ENCODE data around the gene PAK1IP1. TPM values are rescaled to one million over a fixed set of nuclear protein-coding genes. Genes with fewer than 3 reads are reported as not detected.
A peak's percentile ranks its signal among the peaks of the same experiment; 100 is the strongest.
"Not testable (repeated sequence)": the region's sequence is repeated elsewhere in the genome, so short reads cannot be mapped to it uniquely, and the experiment has no call there.

The PAK1IP1 gene
- 10 to 100 TPM in 2 of 4 donors, 1 to 10 TPM in 2; 5.1 to 17.5 (median 10.3) TPM for polyA plus RNA-seq
- long read RNA-seq, donor 1, transcript PAK1IP1-201 (10 exons, 1,800 nt) = major isoform, 9 of 22 reads
- long read RNA-seq, donor 1, partial matches to known transcripts = 6 of 22 reads
- long read RNA-seq, donor 1, other reads (novel, unspliced or antisense) = 7 of 22 reads
- long read RNA-seq, donor 2, transcript PAK1IP1-201 (10 exons, 1,800 nt) = major isoform, 5 of 5 reads
- long read RNA-seq, donor 2, partial matches to known transcripts = 0 of 5 reads
- long read RNA-seq, donor 2, other reads (novel, unspliced or antisense) = 0 of 5 reads
- long read RNA-seq, donor 3, transcript PAK1IP1-201 (10 exons, 1,800 nt) = major isoform, 5 of 5 reads
- long read RNA-seq, donor 3, partial matches to known transcripts = 0 of 5 reads
- long read RNA-seq, donor 3, other reads (novel, unspliced or antisense) = 0 of 5 reads
- long read RNA-seq, donor 4 = 0 reads
- long read RNA-seq, donor 5 = 0 reads
- long read RNA-seq, donor 6, partial matches to known transcripts = 0 of 4 reads
- long read RNA-seq, donor 6, other reads (novel, unspliced or antisense) = 0 of 4 reads
- long read RNA-seq, donor 7, transcript PAK1IP1-201 (10 exons, 1,800 nt) = major isoform, 11 of 11 reads
- long read RNA-seq, donor 7, partial matches to known transcripts = 0 of 11 reads
- long read RNA-seq, donor 7, other reads (novel, unspliced or antisense) = 0 of 11 reads
- long read RNA-seq, donor 8, partial matches to known transcripts = 0 of 1 reads
- long read RNA-seq, donor 8, other reads (novel, unspliced or antisense) = 0 of 1 reads
- long read RNA-seq, donor 9 = 0 reads
- long read RNA-seq, donor 10, transcript PAK1IP1-201 (10 exons, 1,800 nt) = major isoform, 7 of 7 reads
- long read RNA-seq, donor 10, partial matches to known transcripts = 0 of 7 reads
- long read RNA-seq, donor 10, other reads (novel, unspliced or antisense) = 0 of 7 reads

- WGBS, 3 donors = 0% methylated on average over 52 to 53 of the region's 53 CpGs
- H3K27ac ChIP-seq (ENCODE audit: low read depth in 1 of 3, low read length in 2 of 3) = peak within 1 kb of the TSS; percentile 84 to 99 (median 98)
- no peaks in the 10 kb centered on the region for H3K27me3 ChIP-seq (ENCODE audit: control insufficient read depth in 3 of 3, insufficient read depth in 3 of 3, low read length in 3 of 3)
- no peak for FAIRE-seq
- peak; percentile 95 to 98 for DNase-seq
- peaks cover 3 to 13% (median 5%) of the 10 kb centered on the region in 3 donors for H3K4me1 ChIP-seq (ENCODE audit: control insufficient read depth in 3 of 3, insufficient read depth in 2 of 3, low read depth in 1 of 3, low read length in 2 of 3)
- H3K4me3 ChIP-seq (ENCODE audit: low read depth in 1 of 3, low read length in 3 of 3) = peak within 1 kb of the TSS; percentile 79 to 99 (median 84)
- peaks cover 2 to 15% (median 3%) of the 10 kb centered on the region in 3 donors for H3K36me3 ChIP-seq (ENCODE audit: control insufficient read depth in 3 of 3, insufficient read depth in 2 of 3, low read depth in 1 of 3, low read length in 3 of 3)
- peaks cover 0 to 3% of the 10 kb centered on the region in 2 donors for H3K9me3 ChIP-seq (ENCODE audit: control insufficient read depth in 2 of 2, insufficient read depth in 1 of 2, low read depth in 1 of 2, low read length in 1 of 2)
These were observed at the start of gene PAK1IP1, which contains the start of gene C6orf52 for GRCh38 chr6:10694302-10695085. TSS of gene PAK1IP1 (plus strand) at chr6:10694972. CDS start at chr6:10694986, 14 bp downstream. TSS of gene C6orf52 (minus strand) at chr6:10694616. CDS start at chr6:10687550, 7,066 bp downstream.

GRCh38 chr6:10655508-10656055, 39.2 kb upstream of the PAK1IP1 start:
- peaks cover 0 to 3% (median 2%) of the 10 kb centered on the region in 3 donors for H3K27me3 ChIP-seq (ENCODE audit: control insufficient read depth in 3 of 3, insufficient read depth in 3 of 3, low read length in 3 of 3)
- H3K27ac ChIP-seq (ENCODE audit: low read depth in 1 of 3, low read length in 2 of 3) = no peak overlapping the region
- no peaks in the 10 kb centered on the region for H3K9me3 ChIP-seq (ENCODE audit: control insufficient read depth in 2 of 2, insufficient read depth in 1 of 2, low read depth in 1 of 2, low read length in 1 of 2)
- no peaks in the 10 kb centered on the region for H3K4me1 ChIP-seq (ENCODE audit: control insufficient read depth in 3 of 3, insufficient read depth in 2 of 3, low read depth in 1 of 3, low read length in 2 of 3)
- WGBS, 3 donors = 61 to 78% (median 68%) methylated on average over 12 of the region's 12 CpGs
- DNase-seq (no peak), FAIRE-seq (no peak)
- no peak overlapping the region for H3K4me3 ChIP-seq (ENCODE audit: low read depth in 1 of 3, low read length in 3 of 3)
- no peaks in the 10 kb centered on the region for H3K36me3 ChIP-seq (ENCODE audit: control insufficient read depth in 3 of 3, insufficient read depth in 2 of 3, low read depth in 1 of 3, low read length in 3 of 3)

GRCh38 chr6:10658910-10659698, 35.7 kb upstream of the PAK1IP1 start:
- Histone ChIP-seq H3K27ac (ENCODE audit: low read depth in 1 of 3, low read length in 2 of 3) (no peak overlapping the region), H3K4me3 (ENCODE audit: low read depth in 1 of 3, low read length in 3 of 3) (peak overlapping the region in 2 of 3 donors; percentile 10 to 48), H3K9me3 (ENCODE audit: control insufficient read depth in 2 of 2, insufficient read depth in 1 of 2, low read depth in 1 of 2, low read length in 1 of 2) (peaks cover 0 to 8% of the 10 kb centered on the region in 2 donors), H3K4me1 (ENCODE audit: control insufficient read depth in 3 of 3, insufficient read depth in 2 of 3, low read depth in 1 of 3, low read length in 2 of 3) (no peaks in the 10 kb centered on the region), H3K36me3 (ENCODE audit: control insufficient read depth in 3 of 3, insufficient read depth in 2 of 3, low read depth in 1 of 3, low read length in 3 of 3) (no peaks in the 10 kb centered on the region), H3K27me3 (ENCODE audit: control insufficient read depth in 3 of 3, insufficient read depth in 3 of 3, low read length in 3 of 3) (peaks cover 0 to 3% (median 0%) of the 10 kb centered on the region in 3 donors)
- DNase-seq (no peak), FAIRE-seq (no peak)
- 79 to 88% (median 84%) methylated on average over 24 of the region's 24 CpGs for WGBS, 3 donors

GRCh38 chr6:10659699-10660348, 34.9 kb upstream of the PAK1IP1 start:
- FAIRE-seq = no peak
- DNase-seq = no peak
- no peak overlapping the region for H3K27ac ChIP-seq (ENCODE audit: low read depth in 1 of 3, low read length in 2 of 3)
- H3K36me3 ChIP-seq (ENCODE audit: control insufficient read depth in 3 of 3, insufficient read depth in 2 of 3, low read depth in 1 of 3, low read length in 3 of 3) = no peaks in the 10 kb centered on the region
- H3K9me3 ChIP-seq (ENCODE audit: control insufficient read depth in 2 of 2, insufficient read depth in 1 of 2, low read depth in 1 of 2, low read length in 1 of 2) = peaks cover 0 to 8% of the 10 kb centered on the region in 2 donors
- WGBS, 3 donors = 73 to 82% (median 75%) methylated on average over 34 to 48 of the region's 48 CpGs
- H3K4me1 ChIP-seq (ENCODE audit: control insufficient read depth in 3 of 3, insufficient read depth in 2 of 3, low read depth in 1 of 3, low read length in 2 of 3) = no peaks in the 10 kb centered on the region
- H3K27me3 ChIP-seq (ENCODE audit: control insufficient read depth in 3 of 3, insufficient read depth in 3 of 3, low read length in 3 of 3) = no peaks in the 10 kb centered on the region
- H3K4me3 ChIP-seq (ENCODE audit: low read depth in 1 of 3, low read length in 3 of 3) = peak overlapping the region in 2 of 3 donors; percentile 18 to 48

GRCh38 chr6:10660431-10661191, 34.2 kb upstream of the PAK1IP1 start:
- WGBS, 3 donors = 90 to 94% (median 93%) methylated on average over 11 of the region's 11 CpGs
- H3K4me3 ChIP-seq (ENCODE audit: low read depth in 1 of 3, low read length in 3 of 3); FAIRE-seq; H3K27me3 ChIP-seq (ENCODE audit: control insufficient read depth in 3 of 3, insufficient read depth in 3 of 3, low read length in 3 of 3); H3K36me3 ChIP-seq (ENCODE audit: control insufficient read depth in 3 of 3, insufficient read depth in 2 of 3, low read depth in 1 of 3, low read length in 3 of 3); H3K27ac ChIP-seq (ENCODE audit: low read depth in 1 of 3, low read length in 2 of 3); H3K4me1 ChIP-seq (ENCODE audit: control insufficient read depth in 3 of 3, insufficient read depth in 2 of 3, low read depth in 1 of 3, low read length in 2 of 3); DNase-seq; H3K9me3 ChIP-seq (ENCODE audit: control insufficient read depth in 2 of 2, insufficient read depth in 1 of 2, low read depth in 1 of 2, low read length in 1 of 2): not testable (repeated sequence)

GRCh38 chr6:10662207-10662606, 32.6 kb upstream of the PAK1IP1 start:
- H3K4me1 ChIP-seq (ENCODE audit: control insufficient read depth in 3 of 3, insufficient read depth in 2 of 3, low read depth in 1 of 3, low read length in 2 of 3) = no peaks in the 10 kb centered on the region
- no peak for DNase-seq
- H3K4me3 ChIP-seq (ENCODE audit: low read depth in 1 of 3, low read length in 3 of 3) = no peak overlapping the region
- WGBS, 3 donors = 41 to 75% (median 63%) methylated on average over 8 of the region's 8 CpGs
- peaks cover 0 to 8% of the 10 kb centered on the region in 2 donors for H3K9me3 ChIP-seq (ENCODE audit: control insufficient read depth in 2 of 2, insufficient read depth in 1 of 2, low read depth in 1 of 2, low read length in 1 of 2)
- H3K27ac ChIP-seq (ENCODE audit: low read depth in 1 of 3, low read length in 2 of 3) = no peak overlapping the region
- H3K36me3 ChIP-seq (ENCODE audit: control insufficient read depth in 3 of 3, insufficient read depth in 2 of 3, low read depth in 1 of 3, low read length in 3 of 3) = no peaks in the 10 kb centered on the region
- H3K27me3 ChIP-seq (ENCODE audit: control insufficient read depth in 3 of 3, insufficient read depth in 3 of 3, low read length in 3 of 3) = no peaks in the 10 kb centered on the region
- no peak for FAIRE-seq

Measured in small intestine (tissue), 16 donors.